ENCODE measurements around the gene DPF3.

Gene DPF3

DNA sequence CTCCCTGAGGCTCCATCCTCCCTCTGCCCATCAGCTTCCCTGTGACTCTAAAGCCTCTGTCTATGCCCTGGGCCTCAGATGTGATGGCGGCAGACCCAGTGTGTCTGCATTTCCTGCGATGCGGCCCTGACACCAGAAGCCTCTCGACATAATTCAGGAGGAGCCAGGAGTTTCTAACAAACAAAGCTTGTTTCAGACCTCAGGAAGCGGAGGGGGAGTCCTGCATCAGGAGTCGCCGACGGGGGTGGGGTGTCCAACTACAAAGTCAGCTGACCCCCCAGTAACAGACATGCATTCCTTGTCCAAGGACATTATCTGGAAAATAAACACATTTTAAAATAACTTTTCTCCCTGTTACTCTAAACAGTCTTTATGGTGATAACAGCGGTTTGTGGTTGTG lies 167.5 kb downstream of the DPF3 start:
- no peaks in the 10 kb centered on the region for H3K27me3 ChIP-seq (ENCODE audit: insufficient read depth, low read length, poor library complexity)
- no peaks in the 10 kb centered on the region for H3K4me1 ChIP-seq (ENCODE audit: control insufficient read depth, low read depth, low read length)
- H2AK5ac ChIP-seq (ENCODE audit: low read length), result no peak overlapping the region
- no peak overlapping the region for H2BK5ac ChIP-seq (ENCODE audit: low read length)
- no peak overlapping the region for H2BK15ac ChIP-seq (replicated peaks; ENCODE audit: low read depth)
- no peak for DNase-seq
- H3K9ac ChIP-seq (ENCODE audit: low read length), result no peak overlapping the region
- H4K8ac ChIP-seq (ENCODE audit: low read depth, low read length), result no peak overlapping the region
- no peaks in the 10 kb centered on the region for H3K36me3 ChIP-seq (ENCODE audit: control insufficient read depth, insufficient read depth, low read length)
- no peak overlapping the region for H3K27ac ChIP-seq (ENCODE audit: low read depth, low read length)
- no peak overlapping the region for H3K4me3 ChIP-seq (ENCODE audit: low read length)
- H3K79me2 ChIP-seq (ENCODE audit: control insufficient read depth, insufficient read depth, low read length), result no peaks in the 10 kb centered on the region
- WGBS (ENCODE audit: extremely low coverage, insufficient coverage, low lambda C conversion rate), result no CpG with 5 or more reads among the region's 9 CpGs
- no peaks in the 10 kb centered on the region for H3K79me1 ChIP-seq (ENCODE audit: low read length)
- H3K56ac ChIP-seq (ENCODE audit: low read length), result no peak overlapping the region
- H4K5ac ChIP-seq (ENCODE audit: low read length), result no peak overlapping the region
- no peak overlapping the region for H3K4ac ChIP-seq (ENCODE audit: low read depth, low read length)
- H3K4me2 ChIP-seq (ENCODE audit: low read length), result no peak overlapping the region
- no peak overlapping the region for H2BK120ac ChIP-seq (ENCODE audit: low read depth, low read length)
- H3K18ac ChIP-seq (ENCODE audit: low read length), result no peak overlapping the region
- peak overlapping the region; percentile 31 for H3K23ac ChIP-seq (ENCODE audit: low read length)

GRCh38 chr14:72723858-72724530 lies 169.9 kb downstream of the DPF3 start:
- H3K23ac ChIP-seq (ENCODE audit: low read length), result no peak overlapping the region
- H3K56ac ChIP-seq (ENCODE audit: low read length), result no peak overlapping the region
- H3K4ac ChIP-seq (ENCODE audit: low read depth, low read length), result no peak overlapping the region
- no peak overlapping the region for H3K4me3 ChIP-seq (ENCODE audit: low read length)
- H3K4me2 ChIP-seq (ENCODE audit: low read length), result no peak overlapping the region
- no peak overlapping the region for H2BK15ac ChIP-seq (replicated peaks; ENCODE audit: low read depth)
- H2AK5ac ChIP-seq (ENCODE audit: low read length), result no peak overlapping the region
- no peaks in the 10 kb centered on the region for H3K36me3 ChIP-seq (ENCODE audit: control insufficient read depth, insufficient read depth, low read length)
- H3K9ac ChIP-seq (ENCODE audit: low read length), result no peak overlapping the region
- H4K8ac ChIP-seq (ENCODE audit: low read depth, low read length), result no peak overlapping the region
- no peak overlapping the region for H4K5ac ChIP-seq (ENCODE audit: low read length)
- no peak overlapping the region for H2BK5ac ChIP-seq (ENCODE audit: low read length)
- H3K79me2 ChIP-seq (ENCODE audit: control insufficient read depth, insufficient read depth, low read length), result no peaks in the 10 kb centered on the region
- no peak overlapping the region for H2BK120ac ChIP-seq (ENCODE audit: low read depth, low read length)
- H3K18ac ChIP-seq (ENCODE audit: low read length), result no peak overlapping the region
- no peak overlapping the region for H3K27ac ChIP-seq (ENCODE audit: low read depth, low read length)
- no peaks in the 10 kb centered on the region for H3K4me1 ChIP-seq (ENCODE audit: control insufficient read depth, low read depth, low read length)
- no peaks in the 10 kb centered on the region for H3K79me1 ChIP-seq (ENCODE audit: low read length)
- no CpG with 5 or more reads among the region's 6 CpGs for WGBS (ENCODE audit: extremely low coverage, insufficient coverage, low lambda C conversion rate)
- no peaks in the 10 kb centered on the region for H3K27me3 ChIP-seq (ENCODE audit: insufficient read depth, low read length, poor library complexity)
- DNase-seq, result no peak

DNA sequence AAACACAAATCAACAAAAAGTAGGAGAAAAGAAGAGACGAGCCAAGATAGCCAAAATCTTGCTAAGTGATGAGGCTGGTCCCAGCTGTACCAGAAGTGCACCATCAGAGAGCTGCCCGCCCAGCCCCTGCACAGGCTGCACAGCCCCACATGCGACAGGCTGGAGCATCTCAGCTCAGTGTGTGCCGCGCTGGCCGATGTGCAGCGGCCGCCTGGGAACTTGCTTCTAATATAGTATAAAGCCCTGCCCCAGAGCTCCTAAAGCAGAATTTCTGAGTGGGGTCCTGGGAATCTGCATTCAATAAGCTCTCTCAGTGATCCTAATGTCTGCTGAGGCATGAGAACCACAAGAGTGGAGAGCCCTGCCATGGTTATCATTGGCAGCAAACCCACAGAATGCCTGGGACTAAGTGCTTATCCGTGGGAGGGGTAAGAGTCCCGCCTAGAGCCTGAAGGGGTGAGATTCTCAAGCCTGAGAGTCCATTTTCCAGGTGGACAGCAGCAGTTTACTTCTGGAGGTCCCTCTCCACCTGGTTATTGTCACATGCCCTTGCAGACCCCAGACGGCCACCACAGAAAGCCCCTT lies 171.6 kb downstream of the DPF3 start:
- Histone ChIP-seq H2BK15ac (replicated peaks; ENCODE audit: low read depth) (no peak overlapping the region), H3K4me2 (ENCODE audit: low read length) (no peak overlapping the region), H3K4me3 (ENCODE audit: low read length) (no peak overlapping the region), H2BK120ac (ENCODE audit: low read depth, low read length) (no peak overlapping the region), H3K79me2 (ENCODE audit: control insufficient read depth, insufficient read depth, low read length) (no peaks in the 10 kb centered on the region), H3K27ac (ENCODE audit: low read depth, low read length) (no peak overlapping the region), H4K5ac (ENCODE audit: low read length) (no peak overlapping the region), H3K27me3 (ENCODE audit: insufficient read depth, low read length, poor library complexity) (no peaks in the 10 kb centered on the region), H3K56ac (ENCODE audit: low read length) (no peak overlapping the region), H3K4ac (ENCODE audit: low read depth, low read length) (no peak overlapping the region), H3K23ac (ENCODE audit: low read length) (no peak overlapping the region), H3K9ac (ENCODE audit: low read length) (no peak overlapping the region), H2BK5ac (ENCODE audit: low read length) (no peak overlapping the region), H4K8ac (ENCODE audit: low read depth, low read length) (no peak overlapping the region), H3K4me1 (ENCODE audit: control insufficient read depth, low read depth, low read length) (no peaks in the 10 kb centered on the region), H3K36me3 (ENCODE audit: control insufficient read depth, insufficient read depth, low read length) (no peaks in the 10 kb centered on the region), H2AK5ac (ENCODE audit: low read length) (no peak overlapping the region), H3K79me1 (ENCODE audit: low read length) (no peaks in the 10 kb centered on the region), H3K18ac (ENCODE audit: low read length) (no peak overlapping the region)
- WGBS (ENCODE audit: extremely low coverage, insufficient coverage, low lambda C conversion rate), result no CpG with 5 or more reads among the region's 11 CpGs
- no peak for DNase-seq

DNA sequence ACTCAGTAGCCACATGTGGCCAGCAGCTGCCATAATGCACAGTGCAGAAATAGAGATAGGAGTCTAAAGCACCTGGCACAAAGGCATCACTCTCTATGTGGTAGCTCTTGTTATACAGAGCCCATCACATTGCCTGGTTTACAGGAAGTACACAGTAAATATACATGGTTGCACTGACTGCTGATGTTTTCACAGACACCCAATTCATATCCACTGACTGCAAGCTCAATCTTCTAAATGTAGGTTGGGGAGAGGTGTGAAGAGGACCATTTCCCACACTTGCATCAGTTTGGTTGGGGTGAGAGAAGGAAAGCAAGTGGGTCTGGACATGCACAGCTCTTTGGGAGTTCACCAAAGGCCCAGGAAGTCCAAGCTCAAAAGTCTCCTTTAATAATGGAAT lies 172.8 kb downstream of the DPF3 start:
- Histone ChIP-seq H3K9ac (ENCODE audit: low read length) (no peak overlapping the region), H2AK5ac (ENCODE audit: low read length) (no peak overlapping the region), H3K4me2 (ENCODE audit: low read length) (no peak overlapping the region), H3K23ac (ENCODE audit: low read length) (no peak overlapping the region), H2BK15ac (replicated peaks; ENCODE audit: low read depth) (no peak overlapping the region), H3K4ac (ENCODE audit: low read depth, low read length) (no peak overlapping the region), H3K4me1 (ENCODE audit: control insufficient read depth, low read depth, low read length) (no peaks in the 10 kb centered on the region), H3K56ac (ENCODE audit: low read length) (no peak overlapping the region), H3K18ac (ENCODE audit: low read length) (no peak overlapping the region), H2BK120ac (ENCODE audit: low read depth, low read length) (no peak overlapping the region), H3K4me3 (ENCODE audit: low read length) (no peak overlapping the region), H3K27me3 (ENCODE audit: insufficient read depth, low read length, poor library complexity) (no peaks in the 10 kb centered on the region), H4K8ac (ENCODE audit: low read depth, low read length) (no peak overlapping the region), H4K5ac (ENCODE audit: low read length) (no peak overlapping the region), H3K27ac (ENCODE audit: low read depth, low read length) (no peak overlapping the region), H2BK5ac (ENCODE audit: low read length) (no peak overlapping the region), H3K36me3 (ENCODE audit: control insufficient read depth, insufficient read depth, low read length) (no peaks in the 10 kb centered on the region), H3K79me1 (ENCODE audit: low read length) (no peaks in the 10 kb centered on the region), H3K79me2 (ENCODE audit: control insufficient read depth, insufficient read depth, low read length) (no peaks in the 10 kb centered on the region)
- DNase-seq, result no peak

- H3K79me2 ChIP-seq (ENCODE audit: control insufficient read depth, insufficient read depth, low read length), result no peaks in the 10 kb centered on the region
- no peak overlapping the region for H3K23ac ChIP-seq (ENCODE audit: low read length)
- H3K27me3 ChIP-seq (ENCODE audit: insufficient read depth, low read length, poor library complexity), result no peaks in the 10 kb centered on the region
- no peak overlapping the region for H3K4me2 ChIP-seq (ENCODE audit: low read length)
- no peak overlapping the region for H2BK120ac ChIP-seq (ENCODE audit: low read depth, low read length)
- no peak overlapping the region for H2AK5ac ChIP-seq (ENCODE audit: low read length)
- no peak overlapping the region for H3K4ac ChIP-seq (ENCODE audit: low read depth, low read length)
- H2BK5ac ChIP-seq (ENCODE audit: low read length), result no peak overlapping the region
- H4K5ac ChIP-seq (ENCODE audit: low read length), result no peak overlapping the region
- no peaks in the 10 kb centered on the region for H3K4me1 ChIP-seq (ENCODE audit: control insufficient read depth, low read depth, low read length)
- no peak for DNase-seq
- no peak overlapping the region for H3K9ac ChIP-seq (ENCODE audit: low read length)
- H3K36me3 ChIP-seq (ENCODE audit: control insufficient read depth, insufficient read depth, low read length), result no peaks in the 10 kb centered on the region
- no peaks in the 10 kb centered on the region for H3K79me1 ChIP-seq (ENCODE audit: low read length)
- H4K8ac ChIP-seq (ENCODE audit: low read depth, low read length), result no peak overlapping the region
- no peak overlapping the region for H3K18ac ChIP-seq (ENCODE audit: low read length)
- H3K56ac ChIP-seq (ENCODE audit: low read length), result no peak overlapping the region
- WGBS (ENCODE audit: extremely low coverage, insufficient coverage, low lambda C conversion rate), result no CpG with 5 or more reads among the region's 2 CpGs
- H3K4me3 ChIP-seq (ENCODE audit: low read length), result no peak overlapping the region
- H3K27ac ChIP-seq (ENCODE audit: low read depth, low read length), result no peak overlapping the region
- H2BK15ac ChIP-seq (replicated peaks; ENCODE audit: low read depth), result no peak overlapping the region
Observed at GRCh38 chr14:72717220-72717619, 176.7 kb downstream of the DPF3 start.

DNA sequence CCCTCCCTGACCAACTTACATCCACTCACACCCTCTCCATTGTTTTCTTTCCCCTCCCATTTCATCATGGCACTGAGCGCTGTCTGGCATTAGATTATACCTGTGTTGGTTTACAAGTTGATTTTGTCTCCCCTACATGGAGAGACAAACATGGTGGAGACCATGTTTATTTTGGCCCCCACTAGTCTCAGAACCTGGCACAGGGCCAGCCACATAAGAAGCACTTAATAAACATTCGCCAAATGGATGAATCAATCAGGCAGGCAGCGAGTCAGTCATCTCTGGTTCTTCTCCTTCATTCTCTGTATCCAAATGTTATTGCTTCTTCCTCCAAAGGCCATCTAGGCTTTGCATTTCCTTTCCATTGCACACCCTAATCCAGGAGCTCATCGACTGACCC lies 177.4 kb downstream of the DPF3 start:
- H3K27me3 ChIP-seq (ENCODE audit: insufficient read depth, low read length, poor library complexity), result no peaks in the 10 kb centered on the region
- no peak overlapping the region for H3K4me2 ChIP-seq (ENCODE audit: low read length)
- no peaks in the 10 kb centered on the region for H3K36me3 ChIP-seq (ENCODE audit: control insufficient read depth, insufficient read depth, low read length)
- H3K4ac ChIP-seq (ENCODE audit: low read depth, low read length), result no peak overlapping the region
- H3K79me1 ChIP-seq (ENCODE audit: low read length), result no peaks in the 10 kb centered on the region
- H3K18ac ChIP-seq (ENCODE audit: low read length), result no peak overlapping the region
- no peak overlapping the region for H3K27ac ChIP-seq (ENCODE audit: low read depth, low read length)
- no peak overlapping the region for H2BK5ac ChIP-seq (ENCODE audit: low read length)
- H3K4me3 ChIP-seq (ENCODE audit: low read length), result no peak overlapping the region
- H4K5ac ChIP-seq (ENCODE audit: low read length), result no peak overlapping the region
- no peak overlapping the region for H3K56ac ChIP-seq (ENCODE audit: low read length)
- H2BK15ac ChIP-seq (replicated peaks; ENCODE audit: low read depth), result no peak overlapping the region
- H3K9ac ChIP-seq (ENCODE audit: low read length), result no peak overlapping the region
- H3K4me1 ChIP-seq (ENCODE audit: control insufficient read depth, low read depth, low read length), result no peaks in the 10 kb centered on the region
- no peak overlapping the region for H2BK120ac ChIP-seq (ENCODE audit: low read depth, low read length)
- no peak overlapping the region for H3K23ac ChIP-seq (ENCODE audit: low read length)
- WGBS (ENCODE audit: extremely low coverage, insufficient coverage, low lambda C conversion rate), result no CpG with 5 or more reads among the region's 4 CpGs
- DNase-seq, result no peak
- H4K8ac ChIP-seq (ENCODE audit: low read depth, low read length), result no peak overlapping the region
- no peaks in the 10 kb centered on the region for H3K79me2 ChIP-seq (ENCODE audit: control insufficient read depth, insufficient read depth, low read length)
- no peak overlapping the region for H2AK5ac ChIP-seq (ENCODE audit: low read length)
